ENCODE results near the gene FNIP1.
"Not testable (repeated sequence)": the region's sequence is repeated elsewhere in the genome, so short reads cannot be mapped to it uniquely, and the experiment has no call there.

FNIP1 gene

DNA sequence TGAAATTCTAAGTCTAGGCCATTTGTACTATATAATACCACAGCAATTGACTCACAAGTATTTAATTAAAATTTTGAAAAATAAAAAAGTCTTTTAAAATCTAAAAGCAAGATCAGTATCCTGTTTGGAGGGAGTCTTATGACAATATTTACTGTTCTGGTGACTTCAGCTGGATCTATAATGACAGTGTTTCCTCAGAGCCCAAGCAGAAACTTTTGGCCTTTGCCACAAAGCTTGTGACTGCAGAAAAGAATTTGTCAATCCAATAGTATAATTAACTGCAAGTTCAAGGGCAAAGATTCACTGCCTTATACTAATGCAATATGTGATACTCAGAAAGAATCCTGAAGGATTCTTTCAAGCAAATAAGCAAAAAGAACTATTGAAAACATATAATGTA lies 112.2 kb downstream of the FNIP1 start:
- DNase-seq (ENCODE audit: low read depth in 2 of 2): no peak

DNA sequence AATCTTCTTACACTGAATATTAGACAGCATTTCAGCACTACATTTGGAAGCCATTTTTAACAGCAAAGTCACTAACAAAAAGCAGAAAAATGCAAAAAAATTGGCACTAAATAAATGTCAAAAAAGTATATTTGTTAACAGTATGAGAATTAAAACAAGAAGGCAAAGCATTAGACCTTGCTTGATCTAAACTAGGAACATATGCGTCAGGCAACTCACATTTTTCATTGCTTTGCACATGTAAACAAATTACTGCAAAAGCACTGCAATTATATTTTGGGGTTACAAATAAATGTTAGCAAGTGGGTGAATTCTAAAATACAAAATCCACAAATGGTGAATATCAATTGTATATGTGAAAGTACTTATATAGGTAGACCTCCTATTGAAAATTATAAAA lies 112.8 kb downstream of the FNIP1 start:
- no peak for DNase-seq (ENCODE audit: low read depth in 2 of 2)

- no peak for DNase-seq (ENCODE audit: low read depth in 2 of 2)
These were observed 114.0 kb downstream of the FNIP1 start for GRCh38 chr5:131682826-131683225.

GRCh38 chr5:131682175-131682574 lies 114.6 kb downstream of the FNIP1 start:
- no peak for DNase-seq (ENCODE audit: low read depth in 2 of 2)

- DNase-seq (ENCODE audit: low read depth in 2 of 2): no peak
These were observed 116.9 kb downstream of the FNIP1 start for GRCh38 chr5:131679911-131680310.

DNA sequence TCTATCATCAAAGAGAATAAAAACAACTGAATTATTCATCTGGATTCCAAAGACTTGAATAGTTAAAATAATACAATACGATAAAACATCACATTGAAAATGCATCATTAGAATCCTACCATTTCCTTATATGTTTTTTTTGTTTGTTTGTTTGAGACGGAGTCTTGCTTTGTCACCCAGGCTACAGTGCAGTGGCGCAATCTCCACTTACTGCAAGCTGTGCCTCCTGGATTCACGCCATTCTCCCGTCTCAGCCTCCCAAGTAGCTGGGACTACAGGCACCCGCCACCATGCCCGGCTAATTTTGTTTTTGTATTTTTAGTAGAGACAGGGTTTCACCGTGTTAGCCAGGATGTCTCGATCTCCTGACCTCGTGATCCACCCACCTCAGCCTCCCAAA lies 118.5 kb downstream of the FNIP1 start:
- DNase-seq (ENCODE audit: low read depth in 2 of 2): not testable (repeated sequence)

DNA sequence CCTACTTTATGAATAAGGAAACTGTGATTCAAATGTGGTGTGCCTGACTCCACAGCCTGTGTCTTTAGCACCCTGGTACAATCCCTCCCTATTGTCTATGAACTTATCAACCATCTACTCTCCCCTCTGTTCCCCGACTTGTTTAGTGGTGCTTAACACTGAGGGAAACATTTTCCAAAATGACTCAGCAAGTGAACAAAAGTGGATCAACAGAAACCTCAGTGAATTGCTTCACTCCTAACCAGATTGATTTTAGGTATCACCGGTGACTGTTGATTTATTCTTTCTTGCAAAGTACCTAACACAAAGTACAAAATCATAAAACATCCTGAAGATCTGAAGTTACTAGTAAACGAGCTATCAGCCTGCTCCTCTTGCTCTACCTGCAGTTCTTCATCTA lies 119.7 kb downstream of the FNIP1 start:
- DNase-seq (ENCODE audit: low read depth in 2 of 2): no peak

GRCh38 chr5:131672776-131673175 lies 124.0 kb downstream of the FNIP1 start:
- DNase-seq (ENCODE audit: low read depth in 2 of 2): no peak

DNA sequence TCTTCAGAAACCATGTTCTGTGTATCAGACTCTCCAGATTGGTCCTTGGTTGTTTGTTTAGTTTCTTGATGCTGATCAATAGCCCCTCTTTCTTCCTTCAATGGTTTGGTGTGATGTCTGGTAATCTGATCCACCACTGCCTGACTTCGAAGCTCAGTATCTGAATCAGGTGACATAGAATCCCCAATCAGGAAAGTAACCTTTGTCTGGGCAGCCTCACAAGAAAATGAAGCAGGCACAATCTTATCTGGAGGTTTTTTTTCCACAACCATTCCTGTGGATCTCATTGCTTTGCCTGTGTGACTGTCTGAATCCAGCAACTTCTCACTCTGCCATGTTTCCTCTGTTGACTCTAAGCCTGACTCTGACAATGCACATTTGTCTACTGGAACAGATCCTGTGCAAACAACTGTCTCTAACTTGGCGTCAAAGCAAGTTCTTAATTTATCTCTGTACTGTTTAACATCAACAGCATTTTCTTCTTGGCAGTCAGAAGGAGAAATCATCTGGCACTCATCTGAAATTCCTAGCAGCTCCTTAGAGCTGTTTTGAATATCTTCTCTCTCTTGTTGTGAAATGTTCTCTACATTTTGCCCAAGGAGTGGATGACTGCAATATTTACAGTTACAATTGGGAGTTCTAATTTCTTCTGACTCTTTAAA lies 124.7 kb downstream of the FNIP1 start:
- no peak for DNase-seq (ENCODE audit: low read depth in 2 of 2)

GRCh38 chr5:131671409-131671808 lies 125.4 kb downstream of the FNIP1 start:
- no peak for DNase-seq (ENCODE audit: low read depth in 2 of 2)

- no peak for DNase-seq (ENCODE audit: low read depth in 2 of 2)
These were observed 131.9 kb downstream of the FNIP1 start for GRCh38 chr5:131664929-131665328.

- no peak for DNase-seq (ENCODE audit: low read depth in 2 of 2)
These were observed 134.9 kb downstream of the FNIP1 start for GRCh38 chr5:131661933-131662332.

DNA sequence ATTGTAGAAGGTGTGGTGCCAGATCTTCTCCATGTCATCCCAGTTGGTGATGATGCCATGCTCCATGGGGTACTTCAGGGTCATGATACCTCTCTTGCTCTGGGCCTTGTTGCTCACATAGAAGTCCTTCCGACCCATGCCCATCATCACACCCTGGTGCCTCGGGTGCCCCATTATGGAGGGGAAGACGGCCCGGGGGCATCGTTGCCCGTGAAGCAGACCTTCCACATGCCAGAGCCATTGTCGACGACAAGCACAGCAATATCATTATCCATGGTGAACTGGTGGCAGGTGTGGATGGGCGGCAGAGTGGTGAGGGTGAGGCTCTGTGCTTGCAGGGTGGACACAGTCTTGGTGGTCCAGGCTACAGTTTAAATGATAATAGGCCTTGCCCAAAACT lies 137.0 kb downstream of the FNIP1 start:
- DNase-seq (ENCODE audit: low read depth in 2 of 2): no peak

DNA sequence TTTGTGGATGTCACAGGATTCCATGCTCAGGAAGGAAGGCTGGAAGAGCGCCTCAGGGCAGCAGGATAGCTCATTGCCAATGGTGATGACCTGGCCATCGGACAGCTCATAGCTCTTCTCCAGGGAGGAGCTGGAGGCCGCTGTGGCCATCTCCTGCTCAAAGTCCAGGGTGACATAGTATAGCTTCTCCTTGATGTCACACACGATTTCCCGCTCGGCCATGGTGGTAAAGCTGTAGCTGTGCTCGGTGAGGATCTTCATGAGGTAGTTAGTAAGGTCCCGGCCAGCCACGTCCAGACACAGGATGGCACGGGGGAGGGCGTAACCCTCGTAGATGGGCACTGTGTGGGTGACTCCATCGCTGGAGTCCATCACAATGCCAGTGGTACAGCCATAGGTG lies 137.5 kb downstream of the FNIP1 start:
- DNase-seq (ENCODE audit: low read depth in 2 of 2): no peak

DNA sequence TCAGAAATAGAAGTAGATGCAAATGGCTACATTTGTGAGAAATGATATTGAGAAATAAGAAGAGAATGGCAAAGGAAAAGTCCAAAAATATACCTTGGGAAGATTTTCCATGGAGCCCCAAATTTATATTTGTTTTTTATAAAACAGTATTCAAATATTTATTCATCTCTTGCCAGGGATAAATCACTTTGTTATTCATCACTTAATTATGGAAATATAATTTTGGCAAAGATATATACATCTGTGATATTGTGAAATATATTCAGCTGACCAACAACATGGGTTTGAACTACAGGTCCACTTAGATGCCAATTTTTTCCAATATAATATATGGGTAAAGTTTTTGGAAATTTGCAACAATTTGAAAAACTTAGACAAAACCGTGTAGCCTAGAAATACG lies 142.0 kb downstream of the FNIP1 start:
- no peak for DNase-seq (ENCODE audit: low read depth in 2 of 2)

DNA sequence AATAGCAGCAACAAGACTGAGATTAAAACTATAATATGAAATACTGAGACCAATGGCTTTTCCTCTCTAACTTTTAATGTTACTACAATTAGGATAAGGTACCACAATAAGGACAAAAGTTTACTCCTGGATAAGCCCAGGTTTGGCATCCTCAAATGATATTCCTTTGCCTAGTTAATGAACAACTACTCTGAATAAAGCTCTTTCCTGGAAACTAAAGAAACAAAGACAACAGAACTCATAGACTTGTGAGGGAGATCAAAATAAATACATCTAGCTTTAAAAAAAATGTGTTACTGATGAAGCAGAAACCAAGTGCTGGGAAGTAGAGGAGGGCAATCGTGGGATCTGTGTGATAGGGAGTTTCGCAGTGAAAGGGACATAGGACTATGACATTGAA lies 142.5 kb downstream of the FNIP1 start:
- no peak for DNase-seq (ENCODE audit: low read depth in 2 of 2)

DNA sequence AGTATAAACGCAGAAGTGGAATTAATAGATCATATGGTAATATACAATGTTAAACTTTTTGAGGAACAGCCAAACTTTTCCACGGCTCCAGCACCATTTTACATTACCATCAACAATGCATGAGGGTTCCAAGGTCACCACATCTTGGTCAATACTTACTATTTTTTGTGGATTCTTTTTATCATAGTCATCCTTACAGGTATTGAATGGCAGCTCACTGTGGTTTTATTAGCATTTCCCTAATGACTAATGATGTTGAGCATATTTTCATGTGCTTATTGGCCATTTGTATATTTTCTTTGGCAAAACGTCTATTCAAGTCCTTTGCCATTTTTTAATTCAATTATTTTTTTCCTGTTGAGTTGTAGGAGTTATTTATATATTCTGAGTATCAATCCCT lies 147.7 kb downstream of the FNIP1 start:
- no peak for DNase-seq (ENCODE audit: low read depth in 2 of 2)

GRCh38 chr5:131647048-131647769 lies 149.6 kb downstream of the FNIP1 start:
- DNase-seq (ENCODE audit: low read depth in 2 of 2): no peak

DNA sequence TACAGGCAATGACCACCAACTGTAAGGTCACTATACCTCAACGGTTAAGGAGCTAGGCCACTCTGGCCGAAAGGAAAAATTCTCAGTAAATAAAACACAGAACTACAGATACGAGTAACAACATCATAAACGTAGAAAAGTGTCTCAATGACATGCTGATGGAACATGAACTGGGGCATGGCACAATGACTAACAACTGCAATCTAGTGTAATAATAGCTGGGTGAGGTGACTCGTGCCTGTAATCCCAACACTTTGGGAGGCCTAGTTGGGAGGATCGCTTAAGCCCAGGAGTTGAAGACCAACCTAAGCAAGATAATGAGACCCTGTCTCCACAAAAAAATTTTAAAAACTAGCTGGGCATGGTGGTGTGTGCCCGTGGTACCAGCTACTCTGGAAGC lies 152.0 kb downstream of the FNIP1 start:
- DNase-seq (ENCODE audit: low read depth in 2 of 2): no peak

DNA sequence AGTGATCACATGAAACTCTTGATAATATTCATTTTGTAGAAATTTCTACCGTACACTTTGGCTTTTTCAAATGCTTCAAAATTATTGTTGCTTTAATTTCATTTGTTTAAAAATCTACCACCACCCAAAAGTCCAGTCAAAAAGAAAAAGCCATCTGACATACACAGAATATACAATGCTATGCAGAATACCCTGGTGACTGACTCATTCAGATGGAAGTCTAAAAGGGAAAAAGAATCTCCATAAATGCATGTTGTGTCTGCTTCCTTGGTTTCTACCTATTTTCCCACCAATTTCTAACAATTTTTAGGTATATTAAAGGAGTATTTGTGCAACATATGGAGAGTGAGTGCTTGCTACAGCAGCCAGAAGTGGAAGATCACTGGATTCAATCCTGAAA lies 152.4 kb downstream of the FNIP1 start:
- DNase-seq (ENCODE audit: low read depth in 2 of 2): no peak

DNA sequence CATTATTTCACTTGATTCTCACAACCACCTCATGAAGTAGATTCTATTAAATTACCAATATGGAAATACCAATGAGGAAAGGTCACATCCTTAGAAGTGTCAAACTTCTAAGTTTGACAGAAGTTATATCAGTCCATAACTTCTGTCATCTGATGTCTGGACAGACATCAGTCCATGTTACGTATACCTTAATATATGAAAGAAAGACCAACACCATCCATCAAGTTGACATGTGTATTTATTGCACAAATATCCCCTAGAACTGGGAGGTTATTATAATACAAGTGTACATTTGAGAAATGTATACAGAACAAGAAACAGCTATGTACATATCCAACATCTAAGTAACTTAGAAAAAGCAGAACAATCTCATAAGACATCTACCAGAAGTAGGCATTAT lies 155.3 kb downstream of the FNIP1 start:
- DNase-seq (ENCODE audit: low read depth in 2 of 2): no peak

- DNase-seq (ENCODE audit: low read depth in 2 of 2): peak; percentile 32 to 49
These were observed 156.6 kb downstream of the FNIP1 start for GRCh38 chr5:131640043-131640856.

GRCh38 chr5:131639148-131639547 lies 157.7 kb downstream of the FNIP1 start:
- DNase-seq (ENCODE audit: low read depth in 2 of 2): no peak

Measured in stimulated activated CD4-positive, alpha-beta T cell treated with anti-CD3 and anti-CD28 coated beads, Interleukin-4, amount 100 ng/mL, for 48 hours (primary cell).